ENCODE measurements around the gene ITPR3.
A peak's percentile ranks its signal among the peaks of the same experiment; 100 is the strongest.

ITPR3 gene

GRCh38 chr6:33688451-33689147 is 67.5 kb downstream of the ITPR3 start:
- DNase-seq: no peak

DNA sequence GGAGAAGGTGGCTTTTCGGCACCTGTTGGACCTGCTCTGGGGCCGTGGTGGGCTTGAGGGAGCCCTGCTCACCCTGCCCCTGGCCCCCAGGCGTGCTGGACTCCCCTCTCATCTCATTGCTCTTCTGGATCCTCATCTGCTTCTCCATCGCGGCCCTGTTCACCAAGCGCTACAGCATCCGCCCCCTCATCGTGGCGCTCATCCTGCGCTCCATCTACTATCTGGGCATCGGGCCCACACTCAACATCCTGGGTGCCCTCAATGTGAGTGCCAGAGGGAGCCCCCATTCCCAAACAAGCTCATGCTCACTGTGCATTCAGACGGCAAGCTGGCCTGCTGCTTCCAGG is 68.0 kb downstream of the ITPR3 start:
- no peak for DNase-seq

- no peak for DNase-seq
Observed at GRCh38 chr6:33689879-33690278, 68.8 kb downstream of the ITPR3 start.

GRCh38 chr6:33690766-33691165 is 69.6 kb downstream of the ITPR3 start:
- DNase-seq: no peak

- no peak for DNase-seq
Observed at GRCh38 chr6:33691456-33692077, 70.4 kb downstream of the ITPR3 start.

GRCh38 chr6:33692078-33692759 is 71.1 kb downstream of the ITPR3 start:
- no peak for DNase-seq

DNA sequence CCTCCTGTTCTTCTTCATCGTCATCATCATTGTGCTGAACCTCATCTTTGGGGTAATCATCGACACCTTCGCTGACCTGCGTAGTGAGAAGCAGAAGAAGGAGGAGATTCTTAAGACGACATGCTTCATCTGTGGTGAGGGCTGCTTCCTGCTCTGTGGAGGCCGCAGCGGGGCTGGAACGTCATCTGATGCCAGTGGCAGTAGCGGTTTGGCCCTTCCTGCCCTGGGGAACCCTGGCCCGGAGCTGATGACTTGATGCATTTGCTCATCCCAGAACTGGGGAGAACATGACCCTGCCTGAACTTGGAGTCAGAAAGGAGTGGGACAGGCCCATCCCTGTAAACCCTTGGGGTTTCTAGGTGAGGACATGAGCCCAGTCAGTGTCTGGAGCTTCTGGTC is 71.6 kb downstream of the ITPR3 start:
- no peak for DNase-seq

DNA sequence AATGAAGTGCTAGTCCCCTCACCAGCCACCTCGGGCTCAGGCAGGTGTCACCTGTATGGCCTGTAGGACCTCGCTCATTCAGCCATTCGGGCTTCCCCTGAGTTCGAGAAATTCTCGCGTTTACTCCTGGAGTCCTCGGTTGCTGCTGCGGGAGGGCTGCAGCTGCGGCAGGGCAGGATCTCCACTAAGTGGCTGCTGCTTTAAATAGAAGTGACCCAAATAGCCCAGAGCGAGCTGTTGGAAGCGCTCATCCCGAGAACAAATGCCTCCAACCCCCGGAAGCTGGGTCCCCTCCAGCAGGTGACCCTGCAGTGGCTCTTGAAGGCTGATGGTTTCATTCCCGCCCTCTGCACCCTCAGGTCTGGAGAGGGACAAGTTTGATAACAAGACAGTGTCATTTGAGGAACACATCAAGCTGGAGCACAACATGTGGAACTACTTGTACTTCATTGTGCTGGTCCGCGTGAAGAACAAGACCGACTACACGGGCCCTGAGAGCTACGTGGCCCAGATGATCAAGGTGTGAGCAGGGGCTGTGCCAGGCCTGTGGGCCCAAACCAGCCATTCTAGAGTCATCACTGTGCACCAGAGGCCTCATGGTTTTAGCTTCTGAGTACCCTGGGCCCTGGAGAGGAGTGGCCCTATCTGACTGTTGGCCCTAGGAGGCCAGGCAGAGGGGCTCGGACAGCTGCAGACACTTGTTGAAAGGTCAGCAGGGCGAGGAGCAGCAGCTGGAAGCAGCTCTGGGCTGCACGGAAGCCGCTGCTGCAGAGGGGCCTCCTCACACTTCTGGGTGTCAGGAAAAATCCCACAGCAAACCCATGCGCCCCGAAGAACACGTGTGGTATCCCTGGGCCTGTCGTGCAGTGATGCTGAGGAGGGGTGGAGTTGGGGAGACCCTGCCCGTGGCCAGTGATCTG is 72.3 kb downstream of the ITPR3 start:
- DNase-seq: no peak

GRCh38 chr6:33694401-33694931 is 73.3 kb downstream of the ITPR3 start:
- DNase-seq: peak; percentile 36

DNA sequence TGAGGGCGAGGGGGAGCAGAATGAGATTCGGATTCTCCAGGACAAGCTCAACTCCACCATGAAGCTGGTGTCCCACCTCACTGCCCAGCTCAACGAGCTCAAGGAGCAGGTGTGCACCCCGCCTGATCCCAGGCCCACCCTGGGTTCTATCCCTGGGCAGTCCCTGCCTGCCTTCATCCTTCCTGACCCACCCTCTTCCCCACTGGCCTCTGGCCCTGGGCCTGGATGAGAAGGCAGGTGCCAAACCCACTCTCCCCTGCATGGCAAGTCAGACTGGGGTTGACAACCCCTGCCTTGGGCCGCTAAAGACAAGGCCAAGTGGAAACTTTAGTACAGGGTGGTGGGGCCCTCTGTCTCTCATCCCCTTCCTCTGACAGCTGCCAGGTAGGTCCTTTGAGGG is 73.9 kb downstream of the ITPR3 start:
- DNase-seq: no peak

DNA sequence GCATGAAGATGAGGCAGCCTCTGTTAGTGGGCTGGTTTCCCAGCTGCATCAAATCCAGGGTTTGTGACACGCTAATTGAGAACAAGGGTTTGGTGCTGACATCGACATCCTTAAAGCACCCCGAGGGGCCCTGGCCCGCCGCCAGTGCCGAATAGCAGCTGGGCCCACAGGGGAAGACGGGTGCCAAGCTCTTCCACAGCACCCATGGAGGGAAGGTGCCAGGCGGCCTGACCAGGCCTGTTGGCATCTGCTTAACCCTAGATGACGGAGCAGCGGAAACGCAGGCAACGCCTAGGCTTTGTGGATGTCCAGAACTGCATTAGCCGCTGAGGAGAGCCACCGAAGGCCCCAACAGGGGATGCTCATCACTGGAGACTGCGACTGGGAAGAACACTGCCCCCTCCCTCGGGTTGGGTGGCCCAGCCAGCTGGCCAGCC is 74.3 kb downstream of the ITPR3 start:
- peak; percentile 20 for DNase-seq

DNA sequence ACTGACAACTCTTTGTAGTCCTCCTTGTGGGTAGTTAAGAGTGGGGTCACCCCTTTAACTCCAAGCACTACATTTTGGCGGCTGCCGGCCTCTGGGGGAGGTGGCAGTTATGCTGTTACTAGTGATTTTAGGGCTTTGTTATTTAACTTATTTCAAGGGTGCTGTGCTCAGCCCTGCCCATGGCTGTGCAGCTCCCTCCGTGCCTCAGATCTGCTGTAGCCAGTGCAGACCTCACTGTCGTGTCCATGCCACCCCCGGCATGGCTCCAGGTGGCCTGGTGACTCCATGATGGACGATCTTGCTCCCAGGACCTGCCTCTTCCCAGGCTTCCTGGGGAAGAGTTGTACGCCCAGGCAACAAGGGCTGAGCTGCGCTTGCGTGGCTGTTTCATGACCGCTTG is 75.0 kb downstream of the ITPR3 start:
- no peak for DNase-seq

DNA sequence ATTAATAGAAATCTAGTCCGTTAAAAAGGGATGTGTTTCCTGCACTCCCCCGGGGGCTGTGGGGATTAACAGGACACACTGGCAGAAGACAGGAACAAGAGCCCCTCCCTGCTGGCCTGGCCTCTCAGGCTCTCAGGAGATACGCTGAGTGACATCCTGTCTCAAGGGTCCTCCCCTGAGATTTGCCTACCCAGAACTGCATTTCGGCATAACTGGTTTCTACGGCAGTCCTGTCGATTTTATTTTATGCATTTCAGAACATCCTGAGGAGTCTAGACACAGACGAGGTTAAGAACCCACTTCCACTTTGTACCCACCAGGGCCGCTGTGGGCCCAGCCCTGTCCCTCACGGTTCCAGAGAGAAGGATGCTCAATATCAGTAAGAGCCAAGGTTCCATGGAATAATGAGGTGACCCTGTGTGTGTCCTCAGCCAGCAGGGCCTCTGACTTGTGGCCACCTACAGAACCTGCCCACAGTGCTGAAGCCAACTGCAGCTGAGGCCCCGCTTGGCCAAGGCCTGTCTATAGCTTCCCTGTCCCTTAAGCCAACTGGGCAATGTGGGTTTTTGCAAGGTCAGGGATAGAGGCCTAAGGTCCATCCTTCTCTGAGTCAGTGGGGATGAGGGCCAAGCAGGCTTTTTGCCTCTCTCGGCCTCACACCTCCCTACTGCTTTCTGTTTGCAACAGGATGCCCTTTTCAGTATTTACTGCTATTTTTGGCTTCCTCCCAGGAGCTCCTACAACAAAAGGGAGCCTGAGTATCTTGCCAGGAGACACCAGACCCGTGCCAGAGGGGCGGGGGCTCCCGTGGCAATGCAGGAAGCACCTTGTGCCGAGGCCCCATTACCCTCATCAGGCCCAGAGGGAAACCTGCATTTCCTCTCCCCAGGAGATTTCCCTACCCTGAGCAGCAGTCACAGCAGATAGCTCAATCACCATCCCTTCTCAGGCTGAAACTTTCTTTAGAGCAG is 75.7 kb downstream of the ITPR3 start:
- peak; percentile 60 for DNase-seq

DNA sequence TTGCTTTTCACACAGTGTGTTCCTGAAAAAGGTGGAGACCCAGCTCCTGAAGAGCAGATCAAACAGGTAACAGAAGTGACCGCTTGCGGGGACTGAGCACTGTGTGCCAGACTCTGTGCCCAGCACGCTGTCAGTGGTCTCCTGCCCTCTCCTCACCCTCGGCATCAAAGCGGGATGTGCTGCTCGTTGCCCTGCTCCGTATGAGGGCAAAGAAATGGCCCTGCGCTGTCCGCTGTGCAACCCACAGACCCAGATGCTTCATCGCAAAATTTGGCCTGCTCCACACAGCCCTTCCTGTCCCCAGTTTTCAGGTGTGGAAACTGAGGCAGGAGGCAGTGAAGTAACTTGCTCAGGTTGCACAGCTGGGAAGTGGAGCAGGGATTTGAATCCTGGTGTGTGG is 76.7 kb downstream of the ITPR3 start:
- no peak for DNase-seq

DNA sequence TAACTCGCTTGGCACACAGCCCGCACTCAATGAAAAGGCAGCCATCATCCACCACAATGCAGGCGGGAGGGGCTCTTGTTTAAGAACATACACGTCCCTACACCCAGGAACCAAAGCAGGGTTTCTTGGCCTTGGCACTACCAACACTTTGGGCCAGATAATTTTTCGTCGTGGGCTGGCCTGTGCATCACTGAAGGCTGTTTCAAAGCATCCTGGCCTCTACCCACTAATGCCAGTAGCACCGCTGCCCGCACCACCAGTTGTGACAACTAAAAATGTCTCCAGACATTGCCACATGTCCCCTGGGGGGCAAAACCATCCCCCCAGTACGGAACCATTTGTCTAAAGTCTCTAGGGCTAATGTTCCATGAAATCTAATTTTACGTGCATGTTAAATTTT is 77.4 kb downstream of the ITPR3 start:
- DNase-seq: no peak

DNA sequence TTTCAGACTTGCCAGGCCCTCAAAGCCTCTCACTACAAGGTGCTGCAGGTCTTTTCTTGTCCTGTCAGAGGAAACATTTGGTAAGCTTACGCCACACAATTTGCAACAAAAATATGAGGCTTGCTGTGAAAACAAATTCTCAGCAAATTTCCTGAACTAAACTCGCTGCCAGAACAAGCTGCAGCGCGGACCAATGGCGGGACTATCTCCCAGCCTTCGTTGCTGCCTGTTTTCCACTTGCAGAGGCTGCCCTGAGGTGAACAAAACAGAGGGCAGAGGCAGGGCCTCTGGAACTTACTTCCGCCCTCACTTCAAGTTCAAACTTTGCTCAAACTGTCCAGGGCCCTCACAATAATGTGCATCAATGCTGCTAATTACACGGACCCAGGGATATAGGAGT is 78.0 kb downstream of the ITPR3 start:
- DNase-seq: no peak

DNA sequence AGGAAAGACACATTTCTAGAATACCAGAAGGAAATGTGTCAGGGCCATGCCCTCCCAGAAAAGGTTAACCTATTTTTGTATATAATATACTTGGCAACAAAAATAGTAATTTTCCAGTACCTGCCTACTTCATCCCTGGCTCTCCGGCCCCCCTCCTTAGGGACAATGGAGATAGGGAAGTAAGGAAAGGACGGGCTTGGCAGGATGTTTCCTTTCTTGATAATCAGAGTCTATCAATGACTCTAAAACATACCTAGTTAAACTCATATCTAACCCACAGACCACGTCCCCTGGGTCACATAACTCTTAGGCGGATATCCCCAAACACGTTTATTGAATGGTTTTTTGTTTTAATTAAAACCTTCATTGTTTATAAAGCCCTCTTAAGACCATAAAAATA is 78.6 kb downstream of the ITPR3 start:
- DNase-seq: no peak

DNA sequence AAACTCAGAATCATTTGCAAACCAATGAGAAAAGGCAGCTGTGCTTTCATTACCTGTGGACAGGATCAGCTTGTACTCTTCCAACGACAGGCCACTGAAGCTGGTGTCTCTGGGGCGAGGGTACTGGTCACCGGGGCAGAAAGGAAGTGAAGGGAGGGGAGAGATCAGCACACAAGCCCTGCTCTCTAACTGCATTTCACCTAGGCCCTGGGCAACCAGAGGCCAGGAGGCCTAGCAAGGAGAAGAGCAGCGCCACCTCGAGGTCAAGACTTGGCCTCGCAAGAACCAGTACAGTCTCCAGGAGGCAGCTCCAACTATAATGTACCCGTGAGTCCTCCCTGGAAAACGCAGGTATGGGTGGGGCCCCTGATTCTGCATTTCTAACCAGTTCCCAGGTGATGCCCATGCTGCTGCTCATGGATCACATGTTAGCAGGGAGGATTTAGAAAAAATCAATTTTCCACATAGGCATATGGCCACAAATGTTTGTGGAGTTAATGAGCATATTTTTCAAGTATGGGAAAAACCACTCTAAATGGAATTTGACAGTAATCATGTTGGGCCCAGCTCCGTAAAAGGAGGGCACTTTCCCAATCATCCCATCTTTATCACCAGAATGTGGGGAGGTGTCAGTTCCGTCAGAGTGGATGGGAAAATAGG is 79.4 kb downstream of the ITPR3 start:
- DNase-seq: no peak

GRCh38 chr6:33702345-33702977 is 81.3 kb downstream of the ITPR3 start:
- no peak for DNase-seq

GRCh38 chr6:33704215-33705066 is 83.3 kb downstream of the ITPR3 start:
- DNase-seq: no peak
